Activated T-cell treated with anti-CD3 and anti-CD28 coated beads for 1 hour (primary cell): ENCODE measurements around the gene SVBP.

Source experiments
- DNase-seq: peaks from one replicate; pipeline ENCODE4 v3.0.0-alpha.2; 2020; ENCODE audit warnings: low read depth

Gene SVBP

DNA sequence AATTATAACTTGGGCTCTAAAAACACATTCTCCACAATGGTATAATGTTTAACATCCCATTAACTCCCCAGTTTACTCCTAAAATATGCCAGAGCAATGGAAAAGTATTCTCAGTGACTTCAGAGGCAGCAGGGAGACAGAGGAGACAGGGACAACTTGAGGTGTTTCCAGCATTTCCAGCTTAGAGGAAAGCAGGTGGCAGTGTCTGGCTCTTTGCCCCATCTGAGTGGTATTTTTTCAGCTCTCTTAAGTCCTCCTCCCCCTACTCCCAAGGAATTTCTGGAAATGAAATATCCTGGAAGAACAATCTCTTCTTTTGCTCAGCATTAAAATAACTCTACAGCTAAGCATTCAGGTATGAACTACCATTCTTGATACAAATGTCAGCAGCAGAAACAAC is 11.0 kb downstream of the SVBP start:
- DNase-seq, result no peak

DNA sequence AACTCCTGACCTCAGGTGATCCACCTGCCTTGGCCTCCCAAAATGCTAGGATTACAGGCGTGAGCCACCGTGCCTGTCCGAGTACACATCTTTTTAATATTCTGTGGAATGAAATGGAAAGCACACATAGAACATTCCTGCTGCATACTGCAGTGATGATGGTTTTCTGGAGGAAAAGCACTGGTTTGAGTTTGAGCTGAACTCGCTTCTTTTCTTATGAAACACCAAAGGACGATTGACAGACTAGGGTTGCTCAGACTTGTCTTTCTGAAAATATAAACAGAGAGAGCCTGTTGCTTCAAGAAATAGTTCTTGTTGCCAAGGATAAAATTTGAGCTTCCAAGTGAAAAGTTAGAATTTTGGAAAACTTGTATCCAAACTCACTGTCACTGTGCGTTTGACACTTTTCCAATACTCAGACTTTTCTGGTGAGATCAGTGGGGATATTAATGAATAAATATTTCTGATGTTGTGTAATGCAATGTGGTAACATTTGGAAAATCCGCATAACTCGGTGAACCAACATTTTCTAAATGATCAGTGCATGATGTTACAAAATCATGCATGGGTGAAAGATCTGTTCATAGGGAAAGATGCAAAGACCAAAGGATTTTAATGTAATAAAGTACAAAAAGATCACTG is 15.2 kb downstream of the SVBP start:
- DNase-seq, result no peak

DNA sequence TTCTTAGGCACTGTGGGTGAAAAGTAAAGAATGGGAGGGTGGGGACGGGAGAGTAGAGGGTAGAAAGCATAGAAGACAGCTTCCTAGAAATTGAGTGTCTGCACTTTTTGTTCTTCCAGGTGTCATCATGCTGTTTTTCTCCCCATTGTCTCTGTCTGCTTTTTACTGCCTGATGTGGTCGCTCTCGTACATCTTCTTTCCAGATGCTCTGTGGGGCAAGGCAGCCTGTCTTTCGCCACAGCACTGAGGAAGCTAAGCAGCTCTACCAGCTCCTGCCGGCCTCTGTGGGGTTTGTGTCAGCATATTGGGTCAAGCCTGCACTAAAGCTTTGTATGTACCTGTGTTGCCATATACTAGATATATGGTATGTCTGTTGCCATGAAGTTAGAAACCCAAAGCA is 19.2 kb downstream of the SVBP start:
- no peak for DNase-seq

DNA sequence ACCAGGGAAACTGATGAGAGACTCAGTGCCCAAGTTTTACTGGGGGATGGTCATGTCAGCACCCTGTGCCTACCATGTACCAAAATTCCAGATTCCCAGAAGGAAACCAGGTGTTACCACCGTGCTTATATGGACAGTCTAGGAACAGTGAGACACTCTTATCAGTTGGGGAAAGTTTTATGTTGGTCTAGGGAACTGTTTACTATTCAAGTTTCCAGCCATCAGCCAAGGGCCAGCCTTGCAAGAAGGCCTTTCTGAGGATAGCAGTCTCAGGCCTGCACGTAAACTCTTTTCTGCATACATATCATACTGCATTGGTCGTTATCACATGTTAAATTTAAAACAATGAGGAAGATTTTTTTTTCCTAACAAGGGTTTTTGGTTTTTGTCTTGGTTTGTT is 19.8 kb downstream of the SVBP start:
- no peak for DNase-seq

DNA sequence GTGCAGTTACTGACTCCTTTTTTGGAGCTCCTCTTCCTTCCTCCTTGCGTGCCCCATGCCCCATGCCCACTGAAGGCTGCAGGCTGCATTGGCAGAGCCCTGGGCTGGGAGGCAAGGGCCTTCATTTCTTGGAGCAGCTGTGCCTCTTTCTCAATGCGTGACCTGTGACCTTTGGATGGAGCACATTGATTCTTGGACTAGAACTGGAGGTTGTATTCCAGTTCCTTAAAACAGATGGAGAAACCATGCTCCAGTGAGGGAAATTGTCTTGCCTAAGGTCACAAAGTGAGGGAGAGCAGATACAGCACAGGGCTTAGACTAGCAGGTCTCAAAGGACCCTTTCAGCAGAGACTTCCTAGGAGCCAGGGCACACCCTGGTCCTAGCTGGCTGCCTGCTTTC is 23.4 kb downstream of the SVBP start:
- DNase-seq, result no peak

DNA sequence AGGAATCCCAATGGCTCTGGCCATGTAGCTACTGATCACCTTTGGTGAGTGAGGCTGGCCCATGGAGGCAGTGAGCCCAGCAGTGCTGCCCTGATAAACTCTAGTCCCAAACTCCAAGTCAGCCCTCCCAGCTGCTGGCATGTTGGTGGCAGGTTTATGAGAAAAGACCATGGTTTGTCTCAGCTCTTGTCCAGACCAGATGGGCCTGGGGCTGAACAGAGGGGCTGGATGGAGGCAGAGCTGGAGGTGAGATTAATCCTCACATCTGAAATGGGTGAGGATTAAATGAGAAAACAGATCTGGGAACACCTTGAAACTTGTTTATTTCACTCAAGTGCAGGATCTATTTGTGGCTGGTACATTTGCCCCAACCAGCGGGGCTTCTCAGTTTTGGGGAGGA is 29.2 kb downstream of the SVBP start:
- no peak for DNase-seq

DNA sequence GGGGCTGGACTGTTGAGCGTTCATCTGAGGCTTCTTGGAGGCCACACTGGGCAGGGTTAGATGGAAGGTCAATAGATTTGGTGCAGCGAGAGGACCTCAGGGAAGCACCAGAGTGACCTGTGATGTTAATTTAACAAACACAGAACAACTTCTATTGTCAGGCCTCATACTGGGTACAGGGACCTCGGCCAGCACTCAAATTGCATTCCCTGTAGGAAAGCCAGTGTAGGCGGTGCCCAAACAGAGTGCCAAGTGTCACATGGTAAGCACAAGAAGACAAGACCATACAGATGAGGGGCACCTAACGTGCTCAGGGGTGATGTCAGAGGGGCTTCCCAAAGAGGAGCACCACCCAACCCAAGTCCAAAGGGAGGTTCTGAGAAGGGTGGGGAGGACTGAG is 31.1 kb downstream of the SVBP start:
- no peak for DNase-seq

DNA sequence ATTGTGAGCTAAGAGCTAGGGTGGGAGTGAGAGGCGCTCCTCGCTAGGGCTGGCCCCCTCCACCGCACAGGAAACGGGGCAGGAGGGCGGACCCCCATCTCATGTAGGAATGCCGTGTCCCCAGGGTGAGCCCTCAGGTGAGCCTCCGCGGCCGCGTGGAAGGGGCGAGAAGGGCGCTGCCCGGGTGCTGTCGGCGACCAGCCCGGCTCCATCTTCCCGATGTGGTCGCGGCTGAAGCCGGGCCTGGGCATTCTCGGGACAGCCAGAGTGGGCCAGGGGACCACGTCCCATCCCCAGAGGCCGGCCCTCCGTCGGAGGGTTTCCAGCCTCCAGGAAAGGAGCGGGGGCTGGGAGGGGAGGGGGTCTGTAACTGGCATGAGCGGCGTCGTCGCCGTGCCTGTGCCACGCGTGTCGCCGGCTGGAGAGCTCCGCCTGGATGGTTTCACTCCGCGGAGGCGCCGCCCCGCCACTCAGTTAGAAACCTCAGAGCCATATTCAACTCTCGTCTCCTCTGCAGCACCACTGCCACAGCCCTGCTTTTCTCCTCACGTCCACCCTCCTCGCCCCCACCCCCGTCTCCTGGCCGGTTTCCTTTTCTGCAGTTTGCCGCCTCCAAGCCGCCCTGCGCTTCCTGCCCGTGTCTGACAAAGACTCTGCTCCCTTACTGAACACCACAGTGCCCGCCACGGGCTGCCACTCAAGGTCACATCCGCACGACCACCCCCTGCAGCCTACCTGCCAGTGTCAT is 32.1 kb downstream of the SVBP start, which contains the start of gene TMEM269:
TMEM269 (plus strand) TSS at position 46 of the 748 bp plus-strand sequence. CDS start 4,903 bp downstream, outside the sequence.
- peak; percentile 28 for DNase-seq

GRCh38 chr1:42784547-42784945 is 32.7 kb downstream of the SVBP start:
- no peak for DNase-seq

DNA sequence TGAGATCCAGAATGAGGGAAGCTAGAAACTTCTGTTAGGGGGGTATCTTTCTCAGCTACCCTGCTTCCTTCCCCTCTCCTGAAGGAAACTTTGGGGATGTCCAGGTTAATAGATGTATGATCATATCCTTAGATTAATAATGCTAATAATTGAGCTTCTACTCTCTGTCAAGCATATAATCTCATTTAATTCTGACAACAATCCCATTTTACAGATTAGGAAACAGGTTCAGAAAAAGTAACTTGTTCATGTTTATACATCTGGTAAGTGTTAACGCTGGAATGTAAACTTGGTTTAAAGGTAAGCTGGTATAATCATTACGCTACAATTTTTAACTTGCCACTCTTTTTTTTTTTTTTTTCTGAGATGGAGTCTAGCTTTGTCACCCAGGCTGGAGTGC is 34.1 kb downstream of the SVBP start:
- DNase-seq, result no peak

GRCh38 chr1:42780176-42780575 is 37.0 kb downstream of the SVBP start:
- DNase-seq, result no peak

DNA sequence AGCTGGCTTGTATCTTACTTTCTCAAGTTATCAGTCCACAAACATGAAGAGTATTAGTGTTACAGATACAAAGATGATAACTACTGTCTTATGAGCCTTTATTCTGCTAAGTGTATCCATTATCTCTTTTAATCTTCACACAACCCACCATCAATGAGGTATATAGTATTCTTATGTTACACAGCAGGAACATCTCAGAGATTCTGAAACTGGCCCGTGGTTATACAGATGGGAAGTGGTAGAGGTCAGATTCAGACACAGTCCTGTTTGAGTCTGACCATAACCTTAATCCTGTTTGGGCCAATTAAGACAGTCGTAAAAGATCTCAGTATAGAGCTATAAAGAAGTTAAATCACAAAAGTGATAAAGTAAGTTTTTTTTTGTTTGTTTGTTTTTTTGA is 37.5 kb downstream of the SVBP start:
- DNase-seq, result no peak

DNA sequence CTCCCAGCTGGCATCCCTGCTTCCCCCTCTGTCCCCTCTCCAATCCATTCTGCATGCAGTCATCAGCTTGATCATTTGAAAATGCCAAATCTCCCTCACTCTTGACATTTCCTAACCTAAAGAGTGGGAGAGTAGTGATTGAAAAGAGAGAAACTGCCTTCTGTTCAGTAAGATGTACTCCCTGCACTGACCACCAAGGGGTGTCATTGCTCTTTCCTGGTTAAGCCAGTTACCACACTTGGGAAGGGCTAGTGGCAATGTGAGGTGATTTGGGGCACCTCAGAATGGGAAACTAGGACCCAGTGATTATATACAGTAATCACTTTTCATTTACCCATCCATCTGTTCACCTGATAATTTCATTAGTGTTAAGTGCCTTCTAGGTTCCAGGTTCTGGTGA is 39.3 kb downstream of the SVBP start:
- DNase-seq, result no peak

- DNase-seq, result no peak
Measured at GRCh38 chr1:42776502-42776901, 40.7 kb downstream of the SVBP start.

GRCh38 chr1:42774928-42775526 is 42.2 kb downstream of the SVBP start:
- no peak for DNase-seq

DNA sequence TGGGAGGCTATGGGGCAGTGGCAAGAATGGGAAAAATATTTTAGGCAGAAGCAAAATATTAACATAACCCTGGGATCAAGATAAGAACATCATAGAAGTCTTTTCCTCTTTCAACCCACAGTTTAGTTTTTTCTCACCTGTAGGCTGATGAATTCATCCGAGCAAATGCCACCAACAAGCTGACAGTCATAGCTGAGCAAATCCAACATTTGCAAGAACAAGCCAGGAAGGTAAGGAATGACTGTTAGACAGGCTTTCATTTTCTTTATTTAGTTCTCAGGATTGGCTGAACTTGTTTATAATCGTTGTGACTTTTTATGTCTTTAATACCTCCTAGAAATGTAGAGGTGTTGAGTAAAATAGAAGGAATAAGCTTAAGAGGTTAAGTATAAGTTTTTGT is 43.8 kb downstream of the SVBP start:
- DNase-seq, result no peak

- DNase-seq, result no peak
Measured at GRCh38 chr1:42769811-42770210, 47.4 kb downstream of the SVBP start.

GRCh38 chr1:42768172-42768571 is 49.0 kb downstream of the SVBP start:
- DNase-seq, result no peak

DNA sequence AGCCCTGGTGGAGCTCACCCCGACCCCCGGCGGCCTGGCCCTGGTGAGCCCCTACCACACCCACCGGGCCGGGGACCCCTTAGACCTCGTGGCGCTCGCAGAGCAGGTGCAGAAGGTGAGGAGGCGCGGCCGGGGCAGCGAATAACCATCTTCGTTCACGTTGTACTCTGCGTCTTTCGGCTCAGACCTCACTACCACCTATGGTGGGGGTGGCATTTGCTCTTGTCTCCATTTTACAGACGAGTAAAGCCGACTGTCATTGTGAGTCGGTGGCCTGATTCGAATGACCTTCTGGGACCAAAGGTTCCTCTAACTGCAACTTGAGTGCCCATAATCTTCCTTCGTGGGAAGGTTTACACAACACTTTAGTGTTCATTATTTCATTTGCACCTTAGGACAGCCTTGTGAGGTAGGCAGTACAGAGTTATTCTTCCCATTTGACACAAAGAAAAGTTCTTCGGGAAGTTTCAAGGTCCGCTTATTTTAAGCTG is 49.6 kb downstream of the SVBP start:
- DNase-seq, result no peak

GRCh38 chr1:42766741-42767509 is 50.3 kb downstream of the SVBP start, which contains the start of the genes C1orf50 and P3H1:
Gene C1orf50 (plus strand): TSS chr1:42767249. CDS start chr1:42767312, 63 bp downstream.
Gene P3H1 (minus strand): TSS chr1:42767028. CDS start chr1:42766971, 57 bp downstream.
- peak; percentile 99 for DNase-seq

- DNase-seq, result no peak
Measured at GRCh38 chr1:42765832-42766740, 51.1 kb downstream of the SVBP start.
